K562 (cell line): Measurements from ENCODE around the gene NOPCHAP1. TPM values are rescaled to one million over a fixed set of nuclear protein-coding genes. Genes with fewer than 3 reads are reported as not detected.

Experiments
- CBX3 ChIP-seq, 2 experiments: IDR thresholded peaks; 1 replicate in 1 of 2; 2 replicates in 1 of 2; pipeline ENCODE4 v1.6.1; 2012; ENCODE audit warnings: inconsistent platforms in 2 of 2, low read length in 2 of 2, borderline replicate concordance in 1 of 2, control low read depth in 1 of 2
- CREB1 ChIP-seq, 2 experiments: sonication (generic) in 1 of 2; formaldehyde crosslinking in 1 of 2; IDR thresholded peaks; 2 replicates each; pipeline versions ENCODE4 v1.6.1 to v1.8.0; 2012 to 2022; ENCODE audit warnings: inconsistent platforms in 1 of 2, mild to moderate bottlenecking in 1 of 2, missing genetic modification reagents in 1 of 2, moderate library complexity in 1 of 2
- EHMT2 ChIP-seq: fragments of 450-650 bp; IDR thresholded peaks from 2 replicates; pipeline ENCODE4 v1.6.1; 2018; ENCODE audit warnings: antibody characterized with exemption
- GATA2 ChIP-seq: sonication (generic); formaldehyde crosslinking; IDR thresholded peaks from 2 replicates; pipeline ENCODE4 v1.4.0; 2020; ENCODE audit warnings: mild to moderate bottlenecking, missing genetic modification reagents
- HDAC8 ChIP-seq: fragments of 450-650 bp; IDR thresholded peaks from 2 replicates; pipeline ENCODE4 v1.6.1; 2016; ENCODE audit warnings: mild to moderate bottlenecking, missing genetic modification characterization, moderate library complexity, missing compliant biosample characterization
- HMBOX1 ChIP-seq: sonication (generic); IDR thresholded peaks from 2 replicates; pipeline ENCODE4 v1.6.1; 2016
- MCM2 ChIP-seq: fragments of 450-650 bp; IDR thresholded peaks from 2 replicates; pipeline ENCODE4 v1.6.1; 2017; ENCODE audit warnings: low read depth, mild to moderate bottlenecking
- MEIS2 ChIP-seq: fragments of 450-650 bp; IDR thresholded peaks from 2 replicates; pipeline ENCODE4 v1.6.1; 2014; ENCODE audit warnings: mild to moderate bottlenecking; ENCODE audit not compliant: partially characterized antibody
- POLR2A ChIP-seq: fragments of 450-650 bp; conservative IDR thresholded peaks from 2 replicates; pipeline ENCODE4 v1.6.1; 2016
- RBM34 ChIP-seq: fragments of 200-400 bp; formaldehyde crosslinking; IDR thresholded peaks from 2 replicates; pipeline ENCODE4 v1.6.1; 2018; ENCODE audit warnings: low read length, borderline replicate concordance; ENCODE audit not compliant: insufficient read depth
- RHOXF2B ChIP-seq: fragments of 250-450 bp; sonication (Bioruptor Pico); conservative IDR thresholded peaks from 2 replicates; pipeline ENCODE4 v1.5.1; 2021
- SRSF1 ChIP-seq: fragments of 200-400 bp; formaldehyde crosslinking; IDR thresholded peaks from 2 replicates; pipeline ENCODE4 v1.6.1; 2017; ENCODE audit warnings: mild to moderate bottlenecking, low read depth, low read length, moderate library complexity
- TAF7 ChIP-seq: fragments of 450-650 bp; IDR thresholded peaks from 2 replicates; pipeline ENCODE4 v1.6.1; 2016; ENCODE audit warnings: missing genetic modification characterization, missing compliant biosample characterization
- YY1 ChIP-seq, 3 experiments: IDR thresholded peaks; 2 replicates each; pipeline ENCODE4 v1.6.1; 2011; ENCODE audit warnings: low read length in 2 of 3, mild to moderate bottlenecking in 2 of 3, moderate library complexity in 2 of 3, borderline replicate concordance in 1 of 3, control low read depth in 1 of 3, low read depth in 1 of 3; ENCODE audit not compliant: insufficient read depth in 3 of 3, insufficient replicate concordance in 2 of 3, control insufficient read depth in 1 of 3, insufficient read length in 1 of 3; ENCODE audit errors: extremely low read depth in 1 of 3
- ZNF124 ChIP-seq: sonication (generic); formaldehyde crosslinking; IDR thresholded peaks from 2 replicates; pipeline ENCODE4 v1.8.1; 2022; ENCODE audit warnings: missing genetic modification reagents
- ZNF318 ChIP-seq, 2 experiments: fragments of 450-650 bp; IDR thresholded peaks; 2 replicates each; pipeline ENCODE4 v1.6.1; 2016; ENCODE audit warnings: mild to moderate bottlenecking in 2 of 2, borderline replicate concordance in 1 of 2, low read depth in 1 of 2, moderate library complexity in 1 of 2
- ZNF778 ChIP-seq: fragments of 450-650 bp; formaldehyde crosslinking; IDR thresholded peaks from 2 replicates; pipeline ENCODE4 v1.4.0; 2020; ENCODE audit warnings: mild to moderate bottlenecking, moderate library complexity
- polyA plus RNA-seq, 8 experiments: library from polyadenylated mRNA; depleted of rRNA in 4 of 8; stranded (reverse) in 5 of 8; unstranded in 3 of 8; fragments of >200 nt; fragmentation: Nextera tagmentation in 2 of 8; fragmentation: Illumina TruSeq in 1 of 8; extraction: Ambion mirVana in 2 of 8; extraction: Trizol in 1 of 8; gene quantifications; 2 replicates each; pipeline versions ENCODE4 v1.2.1 to v1.2.3, GENCODE V29; 2011 to 2014; ENCODE audit warnings: inconsistent platforms in 1 of 8, missing spikeins in 1 of 8
- total RNA-seq, 7 experiments: library from RNA; depleted of rRNA in 6 of 7; stranded (reverse); fragments of >200 nt in 6 of 7; fragmentation: Illumina TruSeq in 2 of 7; extraction: Trizol in 2 of 7; gene quantifications; 2 replicates each; pipeline versions ENCODE4 v1.2.1 to v1.2.3, GENCODE V29; 2011 to 2021; ENCODE audit warnings: low replicate concordance in 1 of 7

The NOPCHAP1 gene
- total and polyA plus RNA-seq, 9 of the 15 experiments (the other 6 are each of a cell fraction or from before 2014, with no cell fraction given): 19.4 to 108 (median 33.4) TPM

GRCh38 chr12:104986022-104986941 is at the start of gene NOPCHAP1 (continued):
- TF ChIP-seq MCM2 (no peak), HMBOX1 (no peak), HDAC8 (peak; percentile 52; the same call in 1 of the 2 replicates), CREB1 (IDR thresholded peaks at IDR 0.05) (peak; percentile 27; the same call in 1 of the 2 replicates), CREB1 (CRISPR knock-in tag; IDR thresholded peaks at IDR 0.05) (no peak), TAF7 (tag) (peak; percentile 43; the same call in 1 of the 2 replicates), EHMT2 (no peak), YY1 (IDR thresholded peaks at IDR 0.05; ENCODE audit: borderline replicate concordance in 1 of 3, control insufficient read depth in 1 of 3, extremely low read depth in 1 of 3, insufficient read depth in 3 of 3, insufficient read length in 1 of 3, insufficient replicate concordance in 2 of 3, low read depth in 1 of 3, low read length in 2 of 3) (peak in 2 of 3 experiments; percentile 24 to 61), ZNF778 (no peak), RBM34 (no peak), POLR2A (peak; percentile 91), SRSF1 (0 out of 2 replicates have a peak, but pooled peaks have one; percentile 56), MEIS2 (no peak), CBX3 (IDR thresholded peaks at IDR 0.05; ENCODE audit: borderline replicate concordance in 1 of 2, low read length in 2 of 2) (no peak), ZNF124 (CRISPR knock-in tag) (no peak), ZNF318 (IDR thresholded peaks at IDR 0.05; ENCODE audit: borderline replicate concordance in 1 of 2, low read depth in 1 of 2) (no peak), GATA2 (CRISPR knock-in tag) (no peak), RHOXF2B (no peak)
